ENCODE results near the gene DLX3.

GRCh38 chr17:49997773-49998703, 3.0 kb upstream of the DLX3 start:
- no peak for TF ChIP-seq ZNF8 (CRISPR knock-in tag; IDR thresholded peaks at IDR 0.05)
- TF ChIP-seq ZNF70 (CRISPR knock-in tag; IDR thresholded peaks at IDR 0.05) = no peak
- TF ChIP-seq ZNF565 (CRISPR knock-in tag; conservative IDR thresholded peaks at IDR 0.05; ENCODE audit: low read depth) = no peak
- no peak for TF ChIP-seq RARB (CRISPR knock-in tag; IDR thresholded peaks at IDR 0.05)
- TF ChIP-seq, protein P1, sequence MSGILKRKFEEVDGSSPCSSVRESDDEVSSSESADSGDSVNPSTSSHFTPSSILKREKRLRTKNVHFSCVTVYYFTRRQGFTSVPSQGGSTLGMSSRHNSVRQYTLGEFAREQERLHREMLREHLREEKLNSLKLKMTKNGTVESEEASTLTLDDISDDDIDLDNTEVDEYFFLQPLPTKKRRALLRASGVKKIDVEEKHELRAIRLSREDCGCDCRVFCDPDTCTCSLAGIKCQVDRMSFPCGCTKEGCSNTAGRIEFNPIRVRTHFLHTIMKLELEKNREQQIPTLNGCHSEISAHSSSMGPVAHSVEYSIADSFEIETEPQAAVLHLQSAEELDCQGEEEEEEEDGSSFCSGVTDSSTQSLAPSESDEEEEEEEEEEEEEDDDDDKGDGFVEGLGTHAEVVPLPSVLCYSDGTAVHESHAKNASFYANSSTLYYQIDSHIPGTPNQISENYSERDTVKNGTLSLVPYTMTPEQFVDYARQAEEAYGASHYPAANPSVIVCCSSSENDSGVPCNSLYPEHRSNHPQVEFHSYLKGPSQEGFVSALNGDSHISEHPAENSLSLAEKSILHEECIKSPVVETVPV (CRISPR knock-in tag; IDR thresholded peaks at IDR 0.05) = no peak
- TF ChIP-seq PATZ1 (CRISPR knock-in tag; IDR thresholded peaks at IDR 0.05; ENCODE audit: borderline replicate concordance) = no peak
- TF ChIP-seq ZFP3 (CRISPR knock-in tag; IDR thresholded peaks at IDR 0.05) = no peak
- no peak for TF ChIP-seq SNAI2 (CRISPR knock-in tag; IDR thresholded peaks at IDR 0.05)
- no peak for TF ChIP-seq ISL1 (CRISPR knock-in tag; IDR thresholded peaks at IDR 0.05)
- no peak for TF ChIP-seq ZC3H10 (CRISPR knock-in tag; IDR thresholded peaks at IDR 0.05)
